CD4-positive, alpha-beta T cell (primary cell): ENCODE results near the gene ARSG. TPM values are rescaled to one million over a fixed set of nuclear protein-coding genes. Genes with fewer than 3 reads are reported as not detected.
A peak's percentile ranks its signal among the peaks of the same experiment; 100 is the strongest.
"Not testable (repeated sequence)": the region's sequence is repeated elsewhere in the genome, so short reads cannot be mapped to it uniquely, and the experiment has no call there.

Experiments used
- ATAC-seq: fragments of 200-7000 bp; cut with Tn5 transposase; one replicate; pipeline ENCODE4 v1.10.0; 2022; ENCODE audit warnings: mild to moderate bottlenecking; ENCODE audit not compliant: poor library complexity
- CTCF ChIA-PET: fragments of 350-600 bp; sonication (Branson Sonifier 250); formaldehyde crosslinking; loops from one replicate; lab custom pipeline; 2021; ENCODE audit warnings: antibody characterized with exemption, inconsistent platforms; lab: Charles Lee
- POLR2A ChIA-PET: fragments of 350-600 bp; sonication (Branson Sonifier 250); formaldehyde crosslinking; loops from one replicate; lab custom pipeline; 2021; ENCODE audit warnings: antibody characterized with exemption, inconsistent platforms; lab: Charles Lee
- DNase-seq, 14 experiments: peaks; one replicate each; pipeline ENCODE4 v3.0.0-alpha.2; 2013 to 2020; ENCODE audit warnings: mixed read lengths in 2 of 14
- H3K27ac ChIP-seq, 2 donors: one replicate each; pipeline versions ENCODE4 v1.5.1 to v1.7.0; 2013; ENCODE audit warnings: low read length in 2 of 2, low read depth in 1 of 2, mild to moderate bottlenecking in 1 of 2
- H3K27me3 ChIP-seq, 2 experiments: 1 replicate in 1 of 2; 2 replicates in 1 of 2; pipeline versions ENCODE4 v1.6.1 to v1.7.0; 2013; ENCODE audit warnings: low read length in 2 of 2, control low read depth in 1 of 2, mild to moderate bottlenecking in 1 of 2, moderate library complexity in 1 of 2; ENCODE audit not compliant: insufficient read depth in 2 of 2, control insufficient read depth in 1 of 2
- H3K36me3 ChIP-seq: one replicate; pipeline ENCODE4 v1.6.1; 2013; ENCODE audit warnings: low read length, control low read depth; ENCODE audit not compliant: insufficient read depth
- H3K4me1 ChIP-seq: one replicate; pipeline ENCODE4 v1.6.1; 2013; ENCODE audit warnings: low read length, control low read depth; ENCODE audit not compliant: insufficient read depth
- H3K4me3 ChIP-seq: one replicate; pipeline ENCODE4 v1.5.1; 2013; ENCODE audit warnings: mild to moderate bottlenecking, low read length, moderate library complexity
- H3K9me3 ChIP-seq, 2 experiments: 1 replicate in 1 of 2; 2 replicates in 1 of 2; pipeline versions ENCODE4 v1.6.1 to v1.7.0; 2013; ENCODE audit warnings: low read length in 2 of 2, mild to moderate bottlenecking in 2 of 2, control low read depth in 1 of 2, moderate library complexity in 1 of 2; ENCODE audit not compliant: control insufficient read depth in 1 of 2, insufficient read depth in 1 of 2
- H3K27ac Mint-ChIP-seq: one replicate; pipeline ENCODE4 v1.8.0; 2020; ENCODE audit warnings: mixed read lengths
- H3K27me3 Mint-ChIP-seq: one replicate; pipeline ENCODE4 v1.8.0; 2021; ENCODE audit warnings: mixed read lengths
- H3K36me3 Mint-ChIP-seq: one replicate; pipeline ENCODE4 v1.8.0; 2021; ENCODE audit warnings: low read depth, mixed read lengths
- H3K4me1 Mint-ChIP-seq: one replicate; pipeline ENCODE4 v1.8.0; 2021; ENCODE audit warnings: low read depth, mixed read lengths
- H3K4me3 Mint-ChIP-seq: one replicate; pipeline ENCODE4 v1.8.0; 2020; ENCODE audit warnings: mild to moderate bottlenecking, mixed read lengths
- H3K9me3 Mint-ChIP-seq: one replicate; pipeline ENCODE4 v1.8.0; 2020; ENCODE audit warnings: mixed read lengths
- intact Hi-C, 2 experiments: fragments of 100-400 bp; cut with DNase I in 1 of 2; cut with micrococcal nuclease in 1 of 2; formaldehyde crosslinking; loops; one replicate each; pipeline versions ENCODE4 v1.15.1 to v1.9.0; 2023 to 2025; cut with DNase I, micrococcal nuclease
- total RNA-seq, 174 experiments: library from RNA in 2 of 174; stranded (reverse) in 2 of 174; gene quantifications; one replicate each; pipeline ENCODE4 v1.2.3 and lab custom pipeline; 2021 to 2026
- TF ChIP-seq, protein P1 (sequence below): fragments of 200-600 bp; IDR thresholded peaks from one replicate; pipeline ENCODE4 v1.8.0; 2022; ENCODE audit warnings: antibody characterized with exemption, mild to moderate bottlenecking

The ARSG gene
- total RNA-seq, 2 experiments from 2014 or later: 13.8 to 16.0 TPM

DNA sequence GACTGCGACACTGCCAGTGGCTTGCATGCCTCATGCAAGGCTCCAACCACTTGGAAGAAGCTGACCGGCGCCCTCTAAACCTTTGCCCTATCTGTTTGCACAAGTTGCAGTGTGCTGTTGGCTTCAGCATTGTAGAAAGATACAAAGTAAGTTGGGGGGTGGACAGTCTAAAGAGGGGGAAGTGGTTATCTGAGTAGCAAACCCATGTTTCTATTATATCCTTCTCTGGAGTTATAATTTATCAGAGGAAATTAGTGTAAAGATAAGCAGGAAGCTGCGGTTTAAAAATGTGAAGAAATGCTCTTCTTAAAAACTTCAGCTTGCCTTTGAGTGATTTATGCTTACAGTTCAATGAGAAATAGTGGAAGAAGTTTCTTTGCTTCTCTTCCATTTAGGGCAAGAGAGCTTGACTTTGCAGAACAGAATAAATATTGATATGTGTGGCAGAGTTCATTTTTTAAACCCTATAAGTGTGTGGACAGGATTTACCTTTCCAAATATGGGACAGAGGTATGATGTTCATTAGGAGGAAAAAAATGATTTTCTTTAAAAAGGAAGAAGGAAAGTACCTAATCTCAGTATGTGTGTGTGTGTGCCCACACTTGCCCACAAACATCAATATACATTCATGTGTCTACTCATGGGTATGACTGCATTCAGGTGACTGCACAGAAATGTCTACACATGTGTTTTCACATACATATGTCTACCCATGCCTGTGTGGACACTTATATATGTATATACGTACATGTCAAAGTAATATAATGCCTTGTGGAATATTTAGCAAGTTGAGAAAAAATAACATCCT is 35.4 kb upstream of the ARSG start:
- H3K9me3 Mint-ChIP-seq: no peaks in the 10 kb centered on the region
- peak in 3 of 14 experiments; percentile 54 to 81 (median 68) for DNase-seq
- ChIA-PET CTCF (interaction anchor here (0.6 to 1.0 kb wide), 2 partner anchors 55 to 178 kb away, joined by 3 read pairs; no protein-coding TSS in a partner anchor), POLR2A (interaction anchor here (0.6 to 1.1 kb wide), 7 partner anchors 9 to 213 kb away, joined by 3 to 10 read pairs (median 3); partner anchors contain the start of genes AMZ2, ARSG, SLC16A6 and WIPI1)
- no peaks in the 10 kb centered on the region for H3K27me3 ChIP-seq
- H3K27me3 Mint-ChIP-seq: no peaks in the 10 kb centered on the region
- intact Hi-C loops: no loop called here
- peak overlapping the region; percentile 96 for H3K27ac Mint-ChIP-seq
- no peak overlapping the region for H3K4me3 ChIP-seq
- TF ChIP-seq, protein P1, sequence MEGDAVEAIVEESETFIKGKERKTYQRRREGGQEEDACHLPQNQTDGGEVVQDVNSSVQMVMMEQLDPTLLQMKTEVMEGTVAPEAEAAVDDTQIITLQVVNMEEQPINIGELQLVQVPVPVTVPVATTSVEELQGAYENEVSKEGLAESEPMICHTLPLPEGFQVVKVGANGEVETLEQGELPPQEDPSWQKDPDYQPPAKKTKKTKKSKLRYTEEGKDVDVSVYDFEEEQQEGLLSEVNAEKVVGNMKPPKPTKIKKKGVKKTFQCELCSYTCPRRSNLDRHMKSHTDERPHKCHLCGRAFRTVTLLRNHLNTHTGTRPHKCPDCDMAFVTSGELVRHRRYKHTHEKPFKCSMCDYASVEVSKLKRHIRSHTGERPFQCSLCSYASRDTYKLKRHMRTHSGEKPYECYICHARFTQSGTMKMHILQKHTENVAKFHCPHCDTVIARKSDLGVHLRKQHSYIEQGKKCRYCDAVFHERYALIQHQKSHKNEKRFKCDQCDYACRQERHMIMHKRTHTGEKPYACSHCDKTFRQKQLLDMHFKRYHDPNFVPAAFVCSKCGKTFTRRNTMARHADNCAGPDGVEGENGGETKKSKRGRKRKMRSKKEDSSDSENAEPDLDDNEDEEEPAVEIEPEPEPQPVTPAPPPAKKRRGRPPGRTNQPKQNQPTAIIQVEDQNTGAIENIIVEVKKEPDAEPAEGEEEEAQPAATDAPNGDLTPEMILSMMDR: no peak
- peak; percentile 36 for ATAC-seq
- H3K27ac ChIP-seq: peak overlapping the region; percentile 1 to 84
- peaks cover 61% of the 10 kb centered on the region for H3K4me1 ChIP-seq
- peaks cover 15% of the 10 kb centered on the region for H3K36me3 ChIP-seq
- H3K9me3 ChIP-seq: no peaks in the 10 kb centered on the region
- peaks cover 88% of the 10 kb centered on the region for H3K4me1 Mint-ChIP-seq
- H3K36me3 Mint-ChIP-seq: peaks cover 50% of the 10 kb centered on the region
- peak overlapping the region; percentile 21 for H3K4me3 Mint-ChIP-seq

DNA sequence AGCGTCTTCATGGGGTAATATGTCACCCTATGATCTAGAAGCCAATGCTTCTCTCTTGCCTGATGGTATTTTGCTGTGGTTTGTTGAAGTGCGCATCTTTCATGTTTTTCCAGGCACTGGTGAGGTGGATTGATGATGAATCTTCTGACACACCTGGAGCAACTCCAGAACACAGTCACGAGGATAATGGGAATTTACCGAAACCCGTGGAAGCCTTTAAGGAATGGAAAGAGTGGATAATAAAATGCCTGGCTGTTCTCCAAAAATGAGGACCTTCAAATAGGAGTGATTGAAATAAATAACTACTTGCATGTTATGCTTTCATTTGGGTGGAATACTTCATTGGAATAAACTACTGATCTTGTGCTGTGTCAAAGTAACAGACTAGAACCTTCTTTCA is 34.6 kb upstream of the ARSG start:
- H3K4me3 ChIP-seq, H3K27me3 ChIP-seq, H3K9me3 Mint-ChIP-seq, H3K27me3 Mint-ChIP-seq, DNase-seq, H3K36me3 ChIP-seq, H3K9me3 ChIP-seq, intact Hi-C loops, ATAC-seq: not testable (repeated sequence)
- POLR2A ChIA-PET: interaction anchor here (1.0 to 1.5 kb wide), 3 partner anchors 8 to 182 kb away, joined by 3 to 10 read pairs (median 3); partner anchors contain the start of genes AMZ2 and ARSG
- Histone ChIP-seq H3K4me1 (peaks cover 61% of the 10 kb centered on the region), H3K27ac (peak overlapping the region; percentile 32 to 84)
- H3K4me3 Mint-ChIP-seq: peak overlapping the region; percentile 35
- CTCF ChIA-PET: interaction anchor here (0.7 kb wide), 1 partner anchor 56 kb away, joined by 3 read pairs; no protein-coding TSS in a partner anchor
- peaks cover 43% of the 10 kb centered on the region for H3K36me3 Mint-ChIP-seq
- H3K4me1 Mint-ChIP-seq: peaks cover 88% of the 10 kb centered on the region
- peak overlapping the region; percentile 96 for H3K27ac Mint-ChIP-seq

DNA sequence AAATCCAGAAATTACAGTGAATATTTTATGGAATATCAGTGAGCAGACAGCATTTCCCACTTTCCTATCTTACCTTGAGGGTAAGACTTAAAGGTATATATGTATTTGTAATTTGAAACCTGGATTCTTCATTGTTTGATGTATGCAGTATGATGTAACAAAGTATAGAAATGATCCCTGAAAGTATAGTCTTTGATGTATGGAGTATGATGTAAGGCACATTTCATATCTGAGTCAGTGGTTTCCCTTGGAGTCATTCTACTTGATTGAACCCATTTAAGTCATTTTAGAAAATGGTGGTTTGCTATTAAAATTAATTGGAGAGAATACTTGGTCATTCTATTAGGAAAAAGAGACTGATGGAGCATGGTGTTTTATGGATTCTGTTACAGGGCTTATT is 33.4 kb upstream of the ARSG start:
- Histone ChIP-seq H3K27me3 (no peaks in the 10 kb centered on the region), H3K27ac (peak overlapping the region; percentile 84 to 89), H3K4me1 (peaks cover 60% of the 10 kb centered on the region), H3K4me3 (no peak overlapping the region), H3K36me3 (peaks cover 9% of the 10 kb centered on the region), H3K9me3 (no peaks in the 10 kb centered on the region)
- H3K4me1 Mint-ChIP-seq: peaks cover 86% of the 10 kb centered on the region
- ATAC-seq: no peak
- POLR2A ChIA-PET: interaction anchor here (0.8 to 2.1 kb wide), 7 partner anchors 9 to 181 kb away, joined by 3 to 27 read pairs (median 5); partner anchors contain the start of genes AMZ2, ARSG and SLC16A6
- intact Hi-C loops: no loop called here
- TF ChIP-seq, protein P1: no peak
- H3K9me3 Mint-ChIP-seq: no peaks in the 10 kb centered on the region
- CTCF ChIA-PET: interaction anchor here (0.9 to 2.2 kb wide), 2 partner anchors 52 to 178 kb away, joined by 3 to 10 read pairs; no protein-coding TSS in a partner anchor
- peak overlapping the region; percentile 96 for H3K27ac Mint-ChIP-seq
- no peaks in the 10 kb centered on the region for H3K27me3 Mint-ChIP-seq
- peaks cover 35% of the 10 kb centered on the region for H3K36me3 Mint-ChIP-seq
- peak in 2 of 14 experiments; percentile 41 to 45 for DNase-seq
- H3K4me3 Mint-ChIP-seq: peak overlapping the region; percentile 52

DNA sequence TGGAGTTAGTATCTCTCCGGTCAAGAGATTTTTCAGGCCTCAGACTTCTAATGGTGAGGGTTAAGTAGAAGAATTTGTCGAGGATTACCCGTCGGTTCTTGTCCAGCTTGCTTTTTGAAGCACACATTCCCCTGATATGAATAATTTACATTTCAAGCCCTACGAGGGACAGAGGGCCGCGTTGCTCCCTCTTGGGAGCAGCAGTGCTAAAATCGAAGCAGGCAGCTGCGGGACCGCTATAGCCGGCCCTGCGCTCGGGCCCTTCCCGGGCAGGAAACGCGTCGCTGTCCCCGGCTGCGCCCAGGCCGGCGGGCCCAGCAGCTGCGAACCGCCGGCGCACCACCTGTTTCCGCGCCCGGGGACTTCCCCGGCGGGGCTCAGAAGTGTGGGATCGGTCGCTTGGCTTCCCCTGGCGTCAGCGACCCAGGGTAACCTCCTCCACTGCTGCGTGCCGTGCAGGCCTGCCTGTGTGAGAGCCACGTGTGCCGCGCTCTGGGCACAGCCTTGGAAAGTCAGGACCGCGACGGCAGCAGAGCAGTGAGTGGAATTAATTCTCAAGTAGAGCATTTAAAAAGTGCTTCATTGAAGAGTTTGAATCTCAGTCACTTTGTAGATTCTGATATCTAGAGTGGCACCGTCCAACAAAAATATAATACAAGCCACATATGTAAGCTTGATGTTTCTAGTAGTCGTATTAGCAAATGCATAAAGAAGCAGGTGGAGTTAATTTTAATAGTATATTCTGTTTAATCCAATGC is 32.2 kb upstream of the ARSG start:
- Histone ChIP-seq H3K4me3 (peak overlapping the region; percentile 7), H3K4me1 (peaks cover 58% of the 10 kb centered on the region), H3K27ac (peak overlapping the region; percentile 84 to 89)
- Mint-ChIP-seq H3K4me1 (peaks cover 79% of the 10 kb centered on the region), H3K36me3 (peaks cover 28% of the 10 kb centered on the region), H3K4me3 (peak overlapping the region; percentile 77), H3K27ac (peak overlapping the region; percentile 96)
- H3K9me3 Mint-ChIP-seq, H3K36me3 ChIP-seq, H3K27me3 ChIP-seq, intact Hi-C loops, H3K27me3 Mint-ChIP-seq, H3K9me3 ChIP-seq: not testable (repeated sequence)
- CTCF ChIA-PET: interaction anchor here (0.6 to 2.2 kb wide), 7 partner anchors 11 to 201 kb away, joined by 3 to 10 read pairs (median 3); partner anchors contain the start of gene AMZ2
- POLR2A ChIA-PET: interaction anchor here (0.7 to 2.1 kb wide), 9 partner anchors 10 to 199 kb away, joined by 3 to 27 read pairs (median 3); partner anchors contain the start of genes AMZ2, ARSG and SLC16A6
- peak; percentile 40 to 95 (median 73) for DNase-seq
- peak; percentile 85 for ATAC-seq

DNA sequence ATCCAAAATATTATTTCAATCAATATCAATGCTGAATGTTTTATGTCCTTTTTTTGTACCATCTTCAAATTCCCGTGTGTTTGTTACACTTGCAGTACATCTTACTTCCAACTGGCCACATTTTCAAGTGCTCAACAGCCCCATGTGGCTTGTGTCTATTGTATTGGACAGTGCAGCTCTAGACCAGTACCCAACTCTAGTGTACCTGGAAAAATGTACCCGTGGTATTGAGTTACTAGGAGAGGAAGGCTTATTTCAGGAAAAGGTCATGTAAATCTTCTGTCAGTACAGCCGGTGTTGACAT is 31.7 kb upstream of the ARSG start:
- H3K27ac Mint-ChIP-seq: peak overlapping the region; percentile 96
- H3K36me3 ChIP-seq, H3K27me3 ChIP-seq, intact Hi-C loops, H3K9me3 Mint-ChIP-seq, H3K9me3 ChIP-seq, ATAC-seq, DNase-seq, H3K4me3 ChIP-seq, H3K27me3 Mint-ChIP-seq: not testable (repeated sequence)
- ChIA-PET POLR2A (interaction anchor here (1.1 to 2.1 kb wide), 5 partner anchors 11 to 178 kb away, joined by 3 to 27 read pairs (median 5); partner anchors contain the start of genes AMZ2, ARSG and SLC16A6), CTCF (interaction anchor here (0.6 to 2.2 kb wide), 6 partner anchors 12 to 200 kb away, joined by 3 to 10 read pairs (median 3); partner anchors contain the start of gene AMZ2)
- peaks cover 55% of the 10 kb centered on the region for H3K4me1 ChIP-seq
- peak overlapping the region; percentile 13 to 68 for H3K27ac ChIP-seq
- H3K4me3 Mint-ChIP-seq: peak overlapping the region; percentile 71
- peaks cover 74% of the 10 kb centered on the region for H3K4me1 Mint-ChIP-seq
- H3K36me3 Mint-ChIP-seq: peaks cover 28% of the 10 kb centered on the region
